Endothelial cell of hepatic sinusoid (primary cell): ENCODE measurements around the gene KRT76.

ENCODE experiments used
- in situ Hi-C: cut with HindIII; loops from 2 replicates; pipeline ENCODE4 v1.10.0; 2017; ENCODE audit warnings: low sequenced_read_pairs

The KRT76 gene

GRCh38 chr12:52787324-52788191 lies 10.4 kb upstream of the KRT76 start:
- in situ Hi-C loops: no loop called here

GRCh38 chr12:52784909-52785308 lies 7.8 kb upstream of the KRT76 start:
- in situ Hi-C loops: no loop called here

GRCh38 chr12:52783563-52784316 lies 6.6 kb upstream of the KRT76 start:
- in situ Hi-C loops: no loop called here

GRCh38 chr12:52782502-52782901 lies 5.4 kb upstream of the KRT76 start:
- in situ Hi-C loops: no loop called here

- in situ Hi-C loops: no loop called here
Measured at GRCh38 chr12:52781399-52782082, 4.4 kb upstream of the KRT76 start.

GRCh38 chr12:52779914-52780313 lies 2.8 kb upstream of the KRT76 start:
- in situ Hi-C loops: no loop called here

GRCh38 chr12:52778833-52779232 lies 1.7 kb upstream of the KRT76 start:
- in situ Hi-C loops: no loop called here

GRCh38 chr12:52777566-52777965 lies 421 bp upstream of the KRT76 start:
- in situ Hi-C loops: no loop called here

- in situ Hi-C loops: no loop called here
Measured at GRCh38 chr12:52776435-52776834, 710 bp downstream of the KRT76 start.

- in situ Hi-C loops: no loop called here
Measured at GRCh38 chr12:52774629-52775250, 2.4 kb downstream of the KRT76 start.

- in situ Hi-C loops: no loop called here
Measured at GRCh38 chr12:52772772-52773171, 4.4 kb downstream of the KRT76 start.

- in situ Hi-C loops: no loop called here
Measured at GRCh38 chr12:52772188-52772587, 5.0 kb downstream of the KRT76 start.

- in situ Hi-C loops: no loop called here
Measured at GRCh38 chr12:52771505-52771904, 5.6 kb downstream of the KRT76 start.

GRCh38 chr12:52771088-52771487 lies 6.1 kb downstream of the KRT76 start:
- in situ Hi-C loops: no loop called here

GRCh38 chr12:52769946-52770345 lies 7.2 kb downstream of the KRT76 start:
- in situ Hi-C loops: no loop called here

- in situ Hi-C loops: no loop called here
Measured at GRCh38 chr12:52769354-52769753, 7.8 kb downstream of the KRT76 start.

GRCh38 chr12:52768479-52769200 lies 8.5 kb downstream of the KRT76 start:
- in situ Hi-C loops: no loop called here

GRCh38 chr12:52767427-52767826 lies 9.7 kb downstream of the KRT76 start:
- in situ Hi-C loops: no loop called here

GRCh38 chr12:52767020-52767379 lies 10.1 kb downstream of the KRT76 start:
- in situ Hi-C loops: no loop called here

- in situ Hi-C loops: no loop called here
Measured at GRCh38 chr12:52766351-52767019, 10.7 kb downstream of the KRT76 start.
